Measurements from ENCODE around the gene PET100.

GRCh38 chr19:7607212-7607873 is 22.2 kb upstream of the PET100 start:
- TF ChIP-seq, protein P1, sequence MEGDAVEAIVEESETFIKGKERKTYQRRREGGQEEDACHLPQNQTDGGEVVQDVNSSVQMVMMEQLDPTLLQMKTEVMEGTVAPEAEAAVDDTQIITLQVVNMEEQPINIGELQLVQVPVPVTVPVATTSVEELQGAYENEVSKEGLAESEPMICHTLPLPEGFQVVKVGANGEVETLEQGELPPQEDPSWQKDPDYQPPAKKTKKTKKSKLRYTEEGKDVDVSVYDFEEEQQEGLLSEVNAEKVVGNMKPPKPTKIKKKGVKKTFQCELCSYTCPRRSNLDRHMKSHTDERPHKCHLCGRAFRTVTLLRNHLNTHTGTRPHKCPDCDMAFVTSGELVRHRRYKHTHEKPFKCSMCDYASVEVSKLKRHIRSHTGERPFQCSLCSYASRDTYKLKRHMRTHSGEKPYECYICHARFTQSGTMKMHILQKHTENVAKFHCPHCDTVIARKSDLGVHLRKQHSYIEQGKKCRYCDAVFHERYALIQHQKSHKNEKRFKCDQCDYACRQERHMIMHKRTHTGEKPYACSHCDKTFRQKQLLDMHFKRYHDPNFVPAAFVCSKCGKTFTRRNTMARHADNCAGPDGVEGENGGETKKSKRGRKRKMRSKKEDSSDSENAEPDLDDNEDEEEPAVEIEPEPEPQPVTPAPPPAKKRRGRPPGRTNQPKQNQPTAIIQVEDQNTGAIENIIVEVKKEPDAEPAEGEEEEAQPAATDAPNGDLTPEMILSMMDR (IDR thresholded peaks at IDR 0.05 in 4 of 5, conservative IDR thresholded peaks at IDR 0.05 in 1 of 5) = no peak
- no peak for TF ChIP-seq POLR2A (IDR thresholded peaks at IDR 0.05)

All from gastrocnemius medialis (tissue), 4 donors.